GM12872 (cell line): ENCODE results near the gene SH3D19.

ENCODE experiments used
- CTCF ChIP-seq: IDR thresholded peaks from 3 replicates; pipeline ENCODE4 v1.5.1; 2011; ENCODE audit warnings: low read depth, mild to moderate bottlenecking, low read length, moderate library complexity; ENCODE audit not compliant: insufficient read depth

The SH3D19 gene

GRCh38 chr4:151219948-151220347 is 105.5 kb downstream of the SH3D19 start:
- TF ChIP-seq CTCF = no peak

GRCh38 chr4:151219091-151219490 is 106.3 kb downstream of the SH3D19 start:
- TF ChIP-seq CTCF = no peak

- TF ChIP-seq CTCF = no peak
Measured at GRCh38 chr4:151218343-151218742, 107.1 kb downstream of the SH3D19 start.

- no peak for TF ChIP-seq CTCF
Measured at GRCh38 chr4:151217326-151217725, 108.1 kb downstream of the SH3D19 start.

GRCh38 chr4:151215295-151215694 is 110.1 kb downstream of the SH3D19 start:
- TF ChIP-seq CTCF = no peak

- TF ChIP-seq CTCF = no peak
Measured at GRCh38 chr4:151207868-151208267, 117.5 kb downstream of the SH3D19 start.

GRCh38 chr4:151207186-151207585 is 118.2 kb downstream of the SH3D19 start:
- TF ChIP-seq CTCF = no peak
